Loucy (cell line): Measurements from ENCODE around the gene SPRR2F.

Experiments used
- H2AFZ ChIP-seq: fragments of 200-600 bp; sonication (generic); 2 replicates; pipeline ENCODE4 v1.6.0; 2016; ENCODE audit warnings: antibody characterized with exemption, mild to moderate bottlenecking, low read length, moderate library complexity
- H3F3A ChIP-seq: fragments of 200-600 bp; 2 replicates; pipeline ENCODE4 v1.6.0; 2016; ENCODE audit warnings: antibody characterized with exemption, low read depth, mild to moderate bottlenecking
- H3K27me3 ChIP-seq: fragments of 200-600 bp; sonication (generic); 2 replicates; pipeline ENCODE4 v1.6.1; 2014; ENCODE audit warnings: low read length, mild to moderate bottlenecking; ENCODE audit not compliant: insufficient read depth, poor library complexity, severe bottlenecking
- H3K36me3 ChIP-seq: fragments of 200-600 bp; sonication (generic); 2 replicates; pipeline ENCODE4 v1.6.1; 2016; ENCODE audit warnings: low read length; ENCODE audit not compliant: insufficient read depth
- H3K4me1 ChIP-seq: fragments of 200-600 bp; sonication (generic); 2 replicates; pipeline ENCODE4 v1.5.1; 2014; ENCODE audit warnings: low read length, mild to moderate bottlenecking; ENCODE audit not compliant: insufficient read depth, poor library complexity, severe bottlenecking
- H3K4me2 ChIP-seq: fragments of 200-600 bp; sonication (generic); 2 replicates; pipeline ENCODE4 v1.6.0; 2014; ENCODE audit warnings: antibody characterized with exemption, low read length, low read depth, mild to moderate bottlenecking; ENCODE audit not compliant: poor library complexity, severe bottlenecking
- H3K4me3 ChIP-seq: fragments of 200-600 bp; sonication (generic); 2 replicates; pipeline ENCODE4 v1.5.1; 2014; ENCODE audit warnings: low read length, mild to moderate bottlenecking, mixed read lengths; ENCODE audit not compliant: poor library complexity, severe bottlenecking
- H3K79me2 ChIP-seq: fragments of 200-600 bp; sonication (generic); 2 replicates; pipeline ENCODE4 v1.6.1; 2014; ENCODE audit warnings: low read length; ENCODE audit not compliant: insufficient read depth
- H3K9ac ChIP-seq: fragments of 200-600 bp; sonication (generic); 2 replicates; pipeline ENCODE4 v1.6.0; 2014; ENCODE audit warnings: mild to moderate bottlenecking, low read depth, low read length, moderate library complexity; ENCODE audit not compliant: poor library complexity, severe bottlenecking
- H3K9me2 ChIP-seq: fragments of 200-600 bp; sonication (generic); replicated peaks from 2 replicates; pipeline ENCODE4 v1.6.1; 2016; ENCODE audit warnings: low read depth, low read length, mixed read lengths
- H3K9me3 ChIP-seq: fragments of 200-600 bp; sonication (generic); 2 replicates; pipeline ENCODE4 v1.6.1; 2014; ENCODE audit warnings: mild to moderate bottlenecking, antibody characterized with exemption, low read length, low read depth; ENCODE audit not compliant: insufficient read depth
- H4K20me1 ChIP-seq: fragments of 200-600 bp; sonication (generic); 2 replicates; pipeline ENCODE4 v1.6.0; 2014; ENCODE audit warnings: antibody characterized with exemption, low read length, mild to moderate bottlenecking; ENCODE audit not compliant: insufficient read depth, poor library complexity, severe bottlenecking
- EZH2phosphoT487 ChIP-seq: fragments of 200-600 bp; IDR thresholded peaks from 2 replicates; pipeline ENCODE4 v1.6.1; 2018; ENCODE audit warnings: antibody characterized with exemption, mild to moderate bottlenecking, moderate library complexity, borderline replicate concordance
- TF ChIP-seq, protein P1 (sequence below): fragments of 200-600 bp; sonication (generic); conservative IDR thresholded peaks from 2 replicates; pipeline ENCODE4 v1.5.1; 2014; ENCODE audit warnings: mild to moderate bottlenecking, antibody characterized with exemption, low read length

The SPRR2F gene

DNA sequence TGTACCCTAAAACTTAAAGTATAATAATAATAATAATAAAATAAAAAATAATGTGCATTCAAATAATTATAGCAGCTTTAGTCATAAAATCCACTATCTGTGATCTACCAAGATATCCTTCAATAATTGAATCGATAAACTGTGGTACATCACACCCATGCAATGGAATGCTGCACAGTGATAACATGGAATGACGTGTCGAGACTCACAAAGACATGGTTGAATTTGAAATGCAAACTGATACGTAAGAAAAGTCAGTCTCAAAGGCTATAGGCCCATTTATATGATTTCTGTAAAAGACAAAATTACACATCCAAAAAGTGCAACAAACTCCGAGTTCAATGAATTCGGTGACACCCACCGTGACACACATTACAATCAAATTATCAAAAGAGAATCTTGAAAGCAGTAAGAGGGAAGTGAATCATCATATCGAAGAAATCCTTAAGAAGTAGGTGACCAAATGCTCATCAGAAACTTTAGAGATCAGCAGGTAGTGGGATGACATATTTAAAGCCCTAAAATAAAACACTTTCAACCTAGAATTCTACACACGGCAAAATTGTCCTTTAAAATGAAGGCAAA, 13.8 kb downstream of the SPRR2F start:
- H3K9me3 ChIP-seq, result no peaks in the 10 kb centered on the region
- no peaks in the 10 kb centered on the region for H4K20me1 ChIP-seq
- H3F3A ChIP-seq, result no peaks in the 10 kb centered on the region
- no peaks in the 10 kb centered on the region for H3K79me2 ChIP-seq
- H3K36me3 ChIP-seq, result no peaks in the 10 kb centered on the region
- TF ChIP-seq, protein P1, sequence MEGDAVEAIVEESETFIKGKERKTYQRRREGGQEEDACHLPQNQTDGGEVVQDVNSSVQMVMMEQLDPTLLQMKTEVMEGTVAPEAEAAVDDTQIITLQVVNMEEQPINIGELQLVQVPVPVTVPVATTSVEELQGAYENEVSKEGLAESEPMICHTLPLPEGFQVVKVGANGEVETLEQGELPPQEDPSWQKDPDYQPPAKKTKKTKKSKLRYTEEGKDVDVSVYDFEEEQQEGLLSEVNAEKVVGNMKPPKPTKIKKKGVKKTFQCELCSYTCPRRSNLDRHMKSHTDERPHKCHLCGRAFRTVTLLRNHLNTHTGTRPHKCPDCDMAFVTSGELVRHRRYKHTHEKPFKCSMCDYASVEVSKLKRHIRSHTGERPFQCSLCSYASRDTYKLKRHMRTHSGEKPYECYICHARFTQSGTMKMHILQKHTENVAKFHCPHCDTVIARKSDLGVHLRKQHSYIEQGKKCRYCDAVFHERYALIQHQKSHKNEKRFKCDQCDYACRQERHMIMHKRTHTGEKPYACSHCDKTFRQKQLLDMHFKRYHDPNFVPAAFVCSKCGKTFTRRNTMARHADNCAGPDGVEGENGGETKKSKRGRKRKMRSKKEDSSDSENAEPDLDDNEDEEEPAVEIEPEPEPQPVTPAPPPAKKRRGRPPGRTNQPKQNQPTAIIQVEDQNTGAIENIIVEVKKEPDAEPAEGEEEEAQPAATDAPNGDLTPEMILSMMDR, result no peak
- no peak for TF ChIP-seq EZH2phosphoT487
- no peak overlapping the region for H3K4me2 ChIP-seq
- no peaks in the 10 kb centered on the region for H3K9me2 ChIP-seq
- no peak overlapping the region for H3K9ac ChIP-seq
- H2AFZ ChIP-seq, result no peak overlapping the region
- H3K4me1 ChIP-seq, result no peaks in the 10 kb centered on the region
- no peak overlapping the region for H3K4me3 ChIP-seq
- no peaks in the 10 kb centered on the region for H3K27me3 ChIP-seq

DNA sequence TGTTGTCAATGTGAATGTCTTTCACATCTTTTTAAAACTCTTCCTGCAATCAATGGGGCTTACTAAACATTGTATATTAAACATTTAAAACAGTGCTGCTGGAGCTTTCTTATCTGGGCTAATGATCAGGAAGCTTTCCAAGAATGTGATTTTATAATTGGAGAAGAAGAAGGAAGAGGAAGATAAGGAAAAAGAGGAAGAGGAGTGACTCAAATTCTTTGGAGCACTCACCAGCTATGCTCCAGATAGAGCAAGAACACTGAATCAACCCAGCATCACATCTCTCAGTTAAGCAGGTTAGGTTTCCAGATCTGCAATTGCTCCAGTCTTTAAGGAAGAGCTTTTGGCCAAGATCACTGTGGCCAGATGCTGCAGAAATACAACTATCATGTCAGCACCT, 17.6 kb downstream of the SPRR2F start:
- no peaks in the 10 kb centered on the region for H4K20me1 ChIP-seq

DNA sequence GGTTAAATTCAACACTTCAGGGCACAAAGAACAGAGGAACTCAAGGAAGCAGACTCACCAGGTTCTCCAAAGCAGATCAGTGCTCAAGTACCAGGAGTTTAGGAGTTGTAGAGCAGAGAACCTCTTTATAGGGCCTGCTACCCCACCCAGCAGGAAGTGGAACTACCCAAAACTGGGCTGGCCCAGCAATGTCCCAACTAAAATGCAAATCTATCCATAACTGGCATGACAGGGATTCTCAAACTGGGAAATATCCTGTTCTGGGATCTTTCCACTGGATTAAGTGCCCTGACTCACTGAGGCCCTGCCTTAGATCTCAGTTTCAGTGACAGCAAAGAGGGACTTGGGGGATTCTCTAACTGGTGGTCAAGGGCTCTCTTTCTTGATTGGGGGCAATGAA, 18.9 kb downstream of the SPRR2F start, which contains the start of gene SPRR2E:
Gene SPRR2E, minus strand, starts transcription at position 101 of the 400 bp plus-strand sequence. CDS start 775 bp downstream, outside the sequence.
- H4K20me1 ChIP-seq, result no peaks in the 10 kb centered on the region
- H3K79me2 ChIP-seq, result no peaks in the 10 kb centered on the region
- no peak for TF ChIP-seq EZH2phosphoT487
- TF ChIP-seq, protein P1, result no peak
- no peaks in the 10 kb centered on the region for H3K9me3 ChIP-seq
- no peaks in the 10 kb centered on the region for H3K9me2 ChIP-seq
- H3K4me2 ChIP-seq, result no peak within 1 kb of the TSS
- no peaks in the 10 kb centered on the region for H3K36me3 ChIP-seq
- no peaks in the 10 kb centered on the region for H3K27me3 ChIP-seq
- no peaks in the 10 kb centered on the region for H3F3A ChIP-seq
- no peak within 1 kb of the TSS for H3K4me3 ChIP-seq
- H2AFZ ChIP-seq, result no peak within 1 kb of the TSS
- H3K4me1 ChIP-seq, result no peaks in the 10 kb centered on the region
- no peak within 1 kb of the TSS for H3K9ac ChIP-seq

More for the DNA sequence above, 17.6 kb downstream of the SPRR2F start:
- TF ChIP-seq EZH2phosphoT487, result no peak
- TF ChIP-seq, protein P1, result no peak
- no peaks in the 10 kb centered on the region for H3K4me1 ChIP-seq
- no peak overlapping the region for H3K4me2 ChIP-seq
- H3F3A ChIP-seq, result no peaks in the 10 kb centered on the region
- no peak overlapping the region for H3K9ac ChIP-seq
- H3K27me3 ChIP-seq, result no peaks in the 10 kb centered on the region
- H3K36me3 ChIP-seq, result no peaks in the 10 kb centered on the region
- H3K4me3 ChIP-seq, result no peak overlapping the region
- no peaks in the 10 kb centered on the region for H3K9me3 ChIP-seq
- H2AFZ ChIP-seq, result no peak overlapping the region
- H3K79me2 ChIP-seq, result no peaks in the 10 kb centered on the region
- H3K9me2 ChIP-seq, result no peaks in the 10 kb centered on the region
